OCI-LY1 (cell line): Measurements from ENCODE around the gene ZNF620.

ENCODE experiments used
- H2AFZ ChIP-seq: fragments of 200-600 bp; sonication (generic), shearing (Covaris generic); 2 replicates; pipeline ENCODE4 v1.6.0; 2014; ENCODE audit warnings: antibody characterized with exemption, mild to moderate bottlenecking, low read length
- H3F3A ChIP-seq: fragments of 200-600 bp; sonication (generic), shearing (Covaris generic); 2 replicates; pipeline ENCODE4 v1.6.0; 2014; ENCODE audit warnings: mild to moderate bottlenecking, antibody characterized with exemption, low read length, moderate library complexity; ENCODE audit not compliant: insufficient read depth
- H3K27ac ChIP-seq: fragments of 200-600 bp; sonication (generic); 2 replicates; pipeline ENCODE4 v1.5.1; 2014; ENCODE audit warnings: low read length, mixed run types, mild to moderate bottlenecking, low read depth; ENCODE audit not compliant: poor library complexity, severe bottlenecking
- H3K27me3 ChIP-seq: fragments of 200-600 bp; sonication (generic); 2 replicates; pipeline ENCODE4 v1.6.0; 2014; ENCODE audit warnings: antibody characterized with exemption, mild to moderate bottlenecking, low read length, moderate library complexity; ENCODE audit not compliant: insufficient read depth
- H3K36me3 ChIP-seq: fragments of 200-600 bp; sonication (generic); 2 replicates; pipeline ENCODE4 v1.6.1; 2014; ENCODE audit warnings: mild to moderate bottlenecking, antibody characterized with exemption, low read length, moderate library complexity, mixed read lengths; ENCODE audit not compliant: insufficient read depth
- H3K4me1 ChIP-seq: fragments of 200-600 bp; sonication (generic); 2 replicates; pipeline ENCODE4 v1.5.1; 2014; ENCODE audit warnings: mild to moderate bottlenecking, low read length, moderate library complexity; ENCODE audit not compliant: insufficient read depth, severe bottlenecking
- H3K4me2 ChIP-seq: fragments of 200-600 bp; sonication (generic), shearing (Covaris generic); 2 replicates; pipeline ENCODE4 v1.6.1; 2014; ENCODE audit warnings: low read length
- H3K4me3 ChIP-seq: fragments of 200-600 bp; sonication (generic); 2 replicates; pipeline ENCODE4 v1.5.1; 2014; ENCODE audit warnings: low read length, low read depth, mild to moderate bottlenecking, mixed read lengths; ENCODE audit not compliant: poor library complexity, severe bottlenecking
- H3K79me2 ChIP-seq: fragments of 200-600 bp; shearing (Covaris generic); 2 replicates; pipeline ENCODE4 v1.6.1; 2016; ENCODE audit warnings: mixed run types, low read length, mixed read lengths; ENCODE audit not compliant: insufficient read depth
- H3K9ac ChIP-seq: fragments of 200-600 bp; sonication (generic), shearing (Covaris generic); 2 replicates; pipeline ENCODE4 v1.6.1; 2014; ENCODE audit warnings: mild to moderate bottlenecking, low read length, mixed read lengths
- H3K9me2 ChIP-seq: fragments of 200-600 bp; sonication (generic), shearing (Covaris generic); 2 replicates; pipeline ENCODE4 v1.6.1; 2014; ENCODE audit warnings: low read depth, mild to moderate bottlenecking, low read length, mixed read lengths
- H3K9me3 ChIP-seq: fragments of 200-600 bp; shearing (Covaris generic); 2 replicates; pipeline ENCODE4 v1.6.1; 2014; ENCODE audit warnings: low read length, mixed read lengths
- H4K20me1 ChIP-seq: fragments of 200-600 bp; sonication (generic), shearing (Covaris generic); 2 replicates; pipeline ENCODE4 v1.6.0; 2016; ENCODE audit warnings: mild to moderate bottlenecking, low read length; ENCODE audit not compliant: insufficient read depth
- CTCF ChIP-seq: fragments of 200-600 bp; sonication (generic), shearing (Covaris generic); IDR thresholded peaks from 2 replicates; pipeline ENCODE4 v1.5.1; 2017; ENCODE audit warnings: mild to moderate bottlenecking, antibody characterized with exemption, low read length, moderate library complexity, mixed read lengths
- EZH2 ChIP-seq: fragments of 200-600 bp; sonication (generic), shearing (Covaris generic); IDR thresholded peaks from 2 replicates; pipeline ENCODE4 v1.8.0; 2017; ENCODE audit warnings: borderline replicate concordance, mixed run types, mild to moderate bottlenecking, antibody characterized with exemption, low read length, moderate library complexity, mixed read lengths

ZNF620 gene

GRCh38 chr3:40476478-40477470, 29.1 kb upstream of the ZNF620 start, which contains the start of gene ZNF619:
TSS of gene ZNF619 (plus strand) at chr3:40477122. CDS start at chr3:40477980, 858 bp downstream.
- no peak for TF ChIP-seq EZH2
- no peak for TF ChIP-seq CTCF
- no peaks in the 10 kb centered on the region for H3K9me2 ChIP-seq
- H2AFZ ChIP-seq, result peak within 1 kb of the TSS; percentile 68
- H3K79me2 ChIP-seq, result no peaks in the 10 kb centered on the region
- H3K36me3 ChIP-seq, result no peaks in the 10 kb centered on the region
- peak within 1 kb of the TSS; percentile 68 for H3K4me3 ChIP-seq
- H3K27me3 ChIP-seq, result no peaks in the 10 kb centered on the region
- peak within 1 kb of the TSS; percentile 68 for H3K4me2 ChIP-seq
- H3K27ac ChIP-seq, result no peak within 1 kb of the TSS
- H3K9me3 ChIP-seq, result no peaks in the 10 kb centered on the region
- H4K20me1 ChIP-seq, result no peaks in the 10 kb centered on the region
- H3K9ac ChIP-seq, result peak within 1 kb of the TSS; percentile 68
- H3F3A ChIP-seq, result no peaks in the 10 kb centered on the region
- H3K4me1 ChIP-seq, result peaks cover 13% of the 10 kb centered on the region

DNA sequence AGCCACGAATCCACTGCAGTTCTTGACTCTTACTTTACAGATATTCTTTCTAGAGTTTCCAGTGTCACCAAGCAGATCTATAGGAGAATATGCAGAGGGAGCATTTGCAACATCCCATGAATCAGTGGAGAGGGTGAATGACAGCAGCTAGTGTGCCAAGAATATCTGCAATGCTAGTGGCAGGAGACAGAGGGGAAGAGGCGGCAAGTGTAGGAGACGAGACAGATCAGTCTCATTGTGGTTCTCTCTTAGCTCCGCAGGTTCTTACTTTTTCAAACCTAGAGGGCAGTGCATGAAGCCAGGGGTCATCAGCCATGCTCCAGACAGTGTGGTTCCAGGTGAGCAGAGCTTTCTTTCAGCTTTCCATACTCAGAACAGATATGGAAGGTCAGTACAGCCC, 28.2 kb upstream of the ZNF620 start:
- no peaks in the 10 kb centered on the region for H3K27me3 ChIP-seq
- TF ChIP-seq CTCF (no peak), EZH2 (no peak)
- H3K4me2 ChIP-seq, result peak overlapping the region; percentile 68
- H2AFZ ChIP-seq, result no peak overlapping the region
- no peak overlapping the region for H3K27ac ChIP-seq
- no peaks in the 10 kb centered on the region for H3K79me2 ChIP-seq
- peak overlapping the region; percentile 68 for H3K4me3 ChIP-seq
- H3K4me1 ChIP-seq, result peaks cover 13% of the 10 kb centered on the region
- H3K9ac ChIP-seq, result peak overlapping the region; percentile 68; the same call in 1 of the 2 replicates
- H3K9me3 ChIP-seq, result no peaks in the 10 kb centered on the region
- H3K9me2 ChIP-seq, result no peaks in the 10 kb centered on the region
- H3K36me3 ChIP-seq, result no peaks in the 10 kb centered on the region
- no peaks in the 10 kb centered on the region for H3F3A ChIP-seq
- H4K20me1 ChIP-seq, result no peaks in the 10 kb centered on the region

DNA sequence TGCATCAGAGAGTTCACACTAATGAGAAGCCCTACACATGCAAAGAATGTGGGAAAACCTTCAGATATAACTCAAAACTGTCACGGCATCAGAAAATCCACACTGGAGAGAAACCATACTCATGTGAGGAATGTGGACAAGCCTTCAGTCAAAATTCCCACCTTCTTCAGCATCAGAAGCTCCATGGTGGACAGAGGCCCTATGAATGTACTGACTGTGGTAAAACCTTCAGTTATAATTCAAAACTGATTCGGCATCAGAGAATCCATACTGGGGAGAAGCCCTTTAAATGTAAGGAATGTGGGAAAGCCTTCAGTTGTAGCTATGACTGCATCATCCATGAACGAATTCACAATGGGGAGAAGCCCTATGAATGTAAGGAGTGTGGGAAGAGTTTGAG, 18.7 kb upstream of the ZNF620 start:
- H2AFZ ChIP-seq, result no peak overlapping the region
- no peak for TF ChIP-seq CTCF
- TF ChIP-seq EZH2, result no peak
- H3K4me2 ChIP-seq, result no peak overlapping the region
- no peak overlapping the region for H3K9ac ChIP-seq
- no peaks in the 10 kb centered on the region for H3K27me3 ChIP-seq
- no peaks in the 10 kb centered on the region for H4K20me1 ChIP-seq
- H3F3A ChIP-seq, result no peaks in the 10 kb centered on the region
- no peaks in the 10 kb centered on the region for H3K9me2 ChIP-seq
- H3K4me1 ChIP-seq, result no peaks in the 10 kb centered on the region
- H3K79me2 ChIP-seq, result no peaks in the 10 kb centered on the region
- no peak overlapping the region for H3K27ac ChIP-seq
- peaks cover 14% of the 10 kb centered on the region for H3K9me3 ChIP-seq
- H3K4me3 ChIP-seq, result no peak overlapping the region
- H3K36me3 ChIP-seq, result peaks cover 20% of the 10 kb centered on the region
